Pons (tissue), 1 donor: ENCODE results near the gene ABHD12.
A peak's percentile ranks its signal among the peaks of the same experiment; 100 is the strongest.
"Not testable (repeated sequence)": the region's sequence is repeated elsewhere in the genome, so short reads cannot be mapped to it uniquely, and the experiment has no call there.

ENCODE experiments used
- DNase-seq: peaks from one replicate; pipeline ENCODE4 v3.0.0-alpha.2; 2016; ENCODE audit warnings: low spot score

Gene ABHD12

DNA sequence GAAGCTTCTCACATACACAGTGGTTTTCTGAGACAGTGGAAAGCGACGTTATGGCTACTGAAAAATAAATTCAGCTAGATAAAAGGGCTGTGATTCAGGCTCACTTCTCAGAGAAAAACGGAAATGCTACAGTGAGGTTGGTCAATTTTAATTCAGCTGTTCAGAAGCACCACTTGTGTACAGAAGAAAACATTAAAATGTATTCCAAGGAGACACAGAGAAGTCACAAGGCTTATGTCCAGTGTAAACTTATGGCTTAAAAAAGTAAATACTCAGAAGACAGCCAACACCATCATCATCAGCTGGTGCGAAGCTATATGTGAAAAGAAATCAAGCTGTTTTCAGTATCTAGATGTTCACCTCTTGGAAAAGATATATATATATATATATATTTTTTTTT, 68.6 kb downstream of the ABHD12 start:
- DNase-seq, result no peak

DNA sequence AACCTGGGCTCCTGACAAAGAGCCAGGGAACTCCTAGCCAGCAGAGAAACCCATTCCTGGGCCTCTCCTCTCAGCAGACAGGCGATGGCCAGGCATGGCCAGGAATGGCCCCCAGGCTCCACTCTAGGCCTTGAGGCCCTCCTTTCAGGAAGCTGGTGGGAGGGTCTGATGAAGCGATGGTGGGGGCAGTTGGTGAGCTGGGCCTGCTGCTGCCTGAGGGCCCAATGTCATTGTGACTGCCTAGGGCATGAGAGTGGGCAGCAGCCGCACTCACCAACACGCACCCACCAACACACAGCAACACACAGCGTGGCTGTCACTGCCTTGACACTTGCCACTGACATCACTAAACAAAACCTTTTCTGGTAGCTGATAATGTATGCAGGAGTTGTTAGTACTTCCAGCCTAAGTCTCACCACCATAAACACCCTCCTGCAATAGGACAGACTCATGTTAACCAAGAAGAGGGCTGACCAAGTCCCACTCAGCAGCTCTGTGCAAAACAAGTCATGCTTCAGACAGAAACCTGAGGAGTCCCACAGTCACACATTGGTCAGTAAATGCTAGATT, 69.3 kb downstream of the ABHD12 start:
- DNase-seq, result no peak

DNA sequence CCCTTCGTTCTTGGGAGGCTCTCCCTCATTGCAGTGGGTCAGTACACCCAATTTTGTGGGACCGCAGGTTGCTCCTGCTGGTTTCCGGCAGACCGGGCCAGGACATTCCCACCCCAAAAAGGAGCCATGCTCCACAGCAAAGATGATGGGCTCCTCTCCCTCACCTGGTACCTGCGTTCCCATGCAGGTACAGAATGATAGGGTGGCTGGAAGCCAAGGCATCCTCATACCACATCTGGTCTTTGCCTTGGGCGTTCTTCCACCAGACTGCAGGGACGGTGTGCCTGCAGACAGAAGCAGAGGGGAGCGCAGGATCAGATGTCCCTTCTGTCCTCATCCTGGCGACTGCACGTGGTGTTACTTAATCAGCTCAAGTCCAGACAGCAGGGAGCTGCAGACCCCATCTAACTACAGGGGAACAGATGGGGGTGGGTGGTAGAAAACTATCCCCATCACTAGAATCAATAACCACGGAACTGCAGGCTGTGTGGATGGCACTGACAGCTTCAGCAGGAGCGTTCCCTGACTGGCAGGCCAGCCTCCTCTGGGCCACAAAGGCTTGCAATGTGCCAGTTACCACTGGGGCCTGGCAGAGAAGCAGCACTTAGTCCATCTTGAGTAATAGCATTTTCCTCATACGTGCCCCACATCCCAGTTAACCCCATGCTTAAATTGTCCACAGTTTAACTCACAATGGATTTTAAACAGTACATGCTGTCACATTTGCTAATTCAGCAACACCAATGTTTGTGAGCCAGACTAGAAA, 70.4 kb downstream of the ABHD12 start:
- peak; percentile 72 for DNase-seq

DNA sequence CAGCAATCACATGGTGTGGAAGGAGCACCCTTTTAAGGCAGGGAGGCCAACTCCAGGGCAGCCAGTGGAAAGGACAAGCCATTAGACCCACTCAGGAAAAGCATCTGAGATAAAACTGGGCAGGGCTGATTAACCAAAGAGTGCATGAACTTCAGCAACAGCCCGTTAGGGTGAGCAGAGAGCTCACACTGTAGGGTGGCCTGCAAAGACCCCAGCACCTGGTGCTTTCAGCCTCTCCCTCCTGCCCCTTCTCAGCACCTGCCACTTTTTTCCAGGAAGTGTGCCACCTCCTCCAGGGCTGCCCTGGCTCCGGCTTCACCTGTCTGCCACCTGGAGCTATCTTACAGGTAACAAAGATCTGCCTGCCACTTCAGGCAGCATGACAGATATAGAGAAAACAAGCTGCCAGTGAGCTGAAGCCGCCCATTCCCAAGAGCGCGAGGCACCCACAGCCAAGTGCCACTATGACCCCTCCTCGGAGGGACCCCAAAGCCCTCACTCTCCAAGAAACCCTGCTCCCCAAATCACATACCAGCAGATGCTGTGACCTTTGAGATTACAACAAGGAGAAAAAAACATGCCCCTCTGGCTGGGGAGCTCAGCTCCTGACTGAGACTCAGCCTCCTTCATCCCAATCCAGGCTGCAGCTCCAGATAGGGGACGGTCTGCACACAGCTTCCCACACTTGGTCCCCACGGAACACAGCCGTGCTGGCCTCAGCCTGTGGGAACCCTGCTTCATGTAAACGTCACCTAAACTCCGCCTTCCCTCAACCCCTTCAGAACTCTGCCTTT, 71.2 kb downstream of the ABHD12 start:
- peak; percentile 60 for DNase-seq

DNA sequence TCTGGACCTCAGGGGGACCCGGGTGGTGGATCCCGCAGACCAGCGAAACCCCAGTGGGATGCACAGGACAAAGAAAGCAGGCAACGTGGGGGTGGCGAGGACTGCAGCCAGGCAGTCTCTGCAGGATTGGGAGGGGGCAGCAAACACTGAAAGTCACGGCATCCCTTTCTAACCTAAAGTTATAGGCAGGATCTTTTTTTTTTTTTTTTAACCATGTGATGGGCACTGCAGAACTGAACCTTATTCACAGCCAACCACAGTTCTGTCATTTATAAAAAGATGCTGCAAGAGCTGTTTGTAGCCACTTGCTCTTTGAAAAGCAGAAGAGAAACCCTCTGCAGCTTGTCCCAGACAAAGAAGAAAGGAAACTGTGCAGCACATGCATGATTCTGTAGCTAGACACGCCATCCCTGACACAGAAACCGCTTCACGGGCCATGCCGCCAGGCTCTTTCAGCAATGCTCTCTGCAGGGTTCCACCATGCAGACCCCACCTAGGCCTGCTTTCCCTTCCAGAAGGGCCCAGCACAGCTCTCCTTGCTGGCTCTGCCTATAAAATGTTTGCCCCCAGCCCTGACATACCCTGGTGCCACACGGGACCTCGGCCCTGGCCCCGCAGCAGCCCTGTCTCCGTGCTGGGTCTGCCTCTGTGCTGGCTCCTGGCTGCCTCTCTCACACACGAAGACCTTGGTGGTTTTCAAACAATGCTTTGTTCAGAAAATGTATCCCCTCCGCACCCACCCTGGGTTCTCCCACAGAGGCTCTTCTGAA, 72.0 kb downstream of the ABHD12 start:
- DNase-seq, result peak; percentile 89

DNA sequence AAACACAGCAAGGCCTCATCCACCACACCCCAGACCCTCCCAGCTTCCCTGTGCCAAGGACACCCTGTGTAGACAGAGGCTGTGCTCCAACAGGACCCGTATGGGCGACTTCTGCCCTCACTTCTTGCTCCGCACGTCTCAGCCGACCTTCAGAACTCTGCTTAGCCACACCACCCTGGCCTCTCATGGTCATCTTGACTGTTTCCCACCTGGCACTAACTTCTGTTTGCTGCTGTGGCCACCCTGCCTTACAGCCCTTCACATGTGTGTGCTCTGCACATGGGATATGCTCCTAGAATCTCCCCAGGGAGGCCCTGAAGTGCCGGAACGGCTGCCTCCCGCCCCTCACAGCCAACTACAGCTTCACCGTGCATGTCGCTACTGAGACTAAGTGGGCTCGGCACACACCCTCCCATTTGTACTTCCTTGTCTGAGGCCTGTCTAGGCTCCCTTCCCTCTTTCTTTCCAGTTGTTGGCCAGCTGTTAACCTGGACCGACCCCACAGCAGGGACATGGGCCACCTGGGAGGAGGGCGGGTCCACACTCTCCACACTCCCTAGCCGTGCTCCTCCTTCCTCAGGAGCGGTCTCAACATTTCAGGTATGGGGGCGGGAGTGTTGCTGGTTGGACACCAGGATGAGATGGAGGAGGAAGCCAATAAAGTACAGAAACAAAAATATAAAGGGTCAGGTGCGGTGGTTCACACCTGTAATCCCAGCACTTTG, 73.1 kb downstream of the ABHD12 start:
- DNase-seq, result no peak

DNA sequence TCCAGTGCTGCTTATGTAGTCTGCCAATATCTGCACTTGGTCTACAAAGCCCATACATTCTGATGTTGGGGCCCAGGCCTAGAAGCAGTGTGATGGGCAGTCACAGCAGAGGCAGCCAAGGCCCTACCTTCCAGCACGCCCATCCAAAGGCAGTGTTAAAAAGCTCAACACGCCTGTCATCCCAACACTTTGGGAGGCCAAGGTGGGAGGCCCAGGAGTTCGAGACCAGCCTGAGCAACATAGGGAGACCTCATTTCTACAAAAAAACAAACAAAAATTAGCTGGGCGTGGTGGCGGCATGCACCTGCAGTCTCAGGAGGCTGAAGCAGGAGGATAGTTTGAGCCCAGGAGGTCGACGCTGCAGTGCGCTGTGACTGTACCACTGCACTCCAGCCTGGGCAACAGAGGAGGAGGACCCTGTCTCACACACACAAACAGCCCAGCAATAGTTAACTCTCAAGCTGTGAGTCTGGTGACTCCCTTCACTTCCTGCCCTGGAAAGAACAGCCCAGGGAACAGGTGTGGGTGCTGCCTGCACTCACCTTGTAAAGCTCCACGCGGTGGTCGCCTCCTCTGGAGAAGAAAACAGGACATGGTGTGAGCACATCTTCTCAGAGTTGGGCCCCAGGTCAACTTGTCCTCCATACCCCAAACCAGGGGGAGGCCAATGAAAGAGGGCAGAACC, 74.0 kb downstream of the ABHD12 start:
- no peak for DNase-seq

DNA sequence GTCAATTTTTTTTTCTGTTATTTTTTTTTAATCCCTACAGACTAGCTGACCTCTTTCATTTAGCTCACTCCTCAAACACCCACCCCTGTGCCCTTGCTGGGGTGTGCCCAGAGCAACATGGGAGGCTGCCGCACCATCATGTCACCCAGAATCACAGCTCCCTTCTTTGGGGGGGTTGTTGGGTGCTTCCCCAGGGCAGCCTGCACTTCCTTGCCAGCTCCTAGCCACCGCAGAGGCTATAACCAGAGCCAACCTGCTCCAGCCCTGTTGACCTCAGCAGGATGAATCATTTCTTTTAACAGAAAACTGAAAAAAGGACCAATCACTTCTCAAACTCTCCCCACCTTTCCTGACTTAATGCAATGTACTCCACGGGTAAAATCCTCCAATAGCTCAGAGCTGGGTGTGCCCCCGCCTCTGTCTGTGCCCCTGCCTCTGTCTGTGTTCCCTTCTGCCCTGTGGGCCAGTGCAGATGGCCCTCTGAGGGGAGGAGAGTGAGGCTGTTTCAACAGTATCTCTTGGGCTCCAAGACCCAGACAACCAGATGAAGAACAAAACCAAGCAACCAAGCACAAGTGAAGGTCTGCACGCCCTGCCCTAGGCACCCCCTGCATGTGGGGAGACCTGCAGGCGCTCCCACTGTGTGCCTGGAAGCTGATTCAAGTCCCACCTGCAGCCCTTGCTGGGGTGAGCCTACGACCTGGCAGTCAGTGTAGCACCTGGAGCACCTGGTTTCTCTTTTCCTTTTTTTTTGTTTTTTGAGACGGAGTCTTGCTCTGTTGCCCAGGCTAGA, 75.0 kb downstream of the ABHD12 start:
- DNase-seq, result no peak

DNA sequence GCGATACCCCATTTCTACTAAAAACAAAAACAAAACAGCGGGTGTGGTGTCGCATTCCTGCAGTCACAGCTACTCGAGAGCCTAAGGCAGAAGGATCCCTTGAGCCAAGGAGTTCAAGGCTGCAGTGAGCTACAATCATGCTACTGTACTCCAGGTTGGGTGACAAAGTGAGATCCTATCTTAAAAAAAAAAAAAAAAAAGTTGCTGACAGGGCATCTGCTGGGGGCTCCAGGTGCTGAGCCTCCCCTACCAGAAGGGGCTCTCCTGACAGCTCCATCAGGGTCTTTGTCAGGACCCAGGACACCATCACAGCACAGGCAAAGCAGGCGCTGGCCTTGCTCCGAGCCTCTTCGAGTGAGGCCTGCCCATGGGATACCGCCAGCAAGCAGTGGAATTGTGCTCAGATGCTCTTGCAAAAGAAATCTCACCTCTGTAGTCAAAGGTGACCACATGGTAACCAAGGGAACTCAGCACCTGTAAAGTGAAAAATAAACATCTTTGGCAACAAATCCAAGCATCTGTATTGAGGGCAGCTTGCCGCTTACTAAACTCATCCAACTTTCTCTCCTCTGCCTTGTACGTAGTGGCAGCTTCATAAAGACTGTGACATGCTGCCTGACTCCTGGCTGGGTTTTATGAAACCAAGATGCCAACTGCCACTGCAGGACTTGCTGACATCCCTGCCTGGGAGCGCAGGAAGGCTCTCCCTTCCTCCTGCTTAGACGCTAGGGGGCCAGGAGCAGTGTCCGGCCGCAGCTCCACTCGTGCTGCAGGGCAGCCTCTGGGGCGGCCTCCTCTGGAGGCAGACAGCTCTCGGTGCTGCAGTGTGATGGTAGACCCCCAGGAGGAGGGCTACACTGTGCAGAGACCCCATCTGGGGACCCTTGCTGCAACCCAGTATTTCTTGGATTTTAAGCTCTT, 75.9 kb downstream of the ABHD12 start:
- DNase-seq, result no peak

DNA sequence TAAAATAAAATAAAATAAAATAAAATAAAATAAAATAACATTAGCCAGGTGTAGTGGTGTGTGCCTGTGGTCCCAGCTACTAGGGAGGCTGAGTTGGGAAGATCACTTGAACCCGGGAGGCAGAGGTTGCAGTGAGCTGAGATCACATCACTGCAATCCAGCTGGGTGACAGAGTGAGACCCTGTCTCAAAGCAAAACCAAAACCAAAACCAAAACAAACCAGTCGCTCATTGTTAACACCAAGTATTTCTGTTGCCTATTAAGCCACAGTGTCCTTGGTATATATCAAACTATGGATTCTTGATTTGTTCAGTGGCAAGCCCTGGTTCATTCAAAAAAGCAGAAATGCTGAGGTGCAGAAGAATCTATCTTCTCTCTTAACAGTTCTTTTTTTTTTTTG, 77.0 kb downstream of the ABHD12 start:
- DNase-seq, result no peak

DNA sequence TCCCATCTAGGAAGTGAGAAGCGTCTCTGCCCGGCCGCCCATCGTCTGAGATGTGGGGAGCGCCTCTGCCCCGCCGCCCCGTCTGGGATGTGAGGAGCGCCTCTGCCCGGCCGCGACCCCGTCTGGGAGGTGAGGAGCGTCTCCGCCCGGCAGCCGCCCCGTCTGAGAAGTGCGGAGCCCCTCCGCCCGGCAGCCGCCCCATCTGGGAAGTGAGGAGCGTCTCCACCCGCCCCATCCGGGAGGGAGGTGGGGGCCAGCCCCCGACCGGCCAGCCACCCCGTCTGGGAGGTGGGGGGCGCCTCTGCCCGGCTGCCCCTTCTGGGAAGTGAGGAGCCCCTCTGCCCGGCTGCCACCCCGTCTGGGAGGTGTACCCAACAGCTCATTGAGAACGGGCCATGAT, 77.9 kb downstream of the ABHD12 start:
- not testable (repeated sequence) for DNase-seq

DNA sequence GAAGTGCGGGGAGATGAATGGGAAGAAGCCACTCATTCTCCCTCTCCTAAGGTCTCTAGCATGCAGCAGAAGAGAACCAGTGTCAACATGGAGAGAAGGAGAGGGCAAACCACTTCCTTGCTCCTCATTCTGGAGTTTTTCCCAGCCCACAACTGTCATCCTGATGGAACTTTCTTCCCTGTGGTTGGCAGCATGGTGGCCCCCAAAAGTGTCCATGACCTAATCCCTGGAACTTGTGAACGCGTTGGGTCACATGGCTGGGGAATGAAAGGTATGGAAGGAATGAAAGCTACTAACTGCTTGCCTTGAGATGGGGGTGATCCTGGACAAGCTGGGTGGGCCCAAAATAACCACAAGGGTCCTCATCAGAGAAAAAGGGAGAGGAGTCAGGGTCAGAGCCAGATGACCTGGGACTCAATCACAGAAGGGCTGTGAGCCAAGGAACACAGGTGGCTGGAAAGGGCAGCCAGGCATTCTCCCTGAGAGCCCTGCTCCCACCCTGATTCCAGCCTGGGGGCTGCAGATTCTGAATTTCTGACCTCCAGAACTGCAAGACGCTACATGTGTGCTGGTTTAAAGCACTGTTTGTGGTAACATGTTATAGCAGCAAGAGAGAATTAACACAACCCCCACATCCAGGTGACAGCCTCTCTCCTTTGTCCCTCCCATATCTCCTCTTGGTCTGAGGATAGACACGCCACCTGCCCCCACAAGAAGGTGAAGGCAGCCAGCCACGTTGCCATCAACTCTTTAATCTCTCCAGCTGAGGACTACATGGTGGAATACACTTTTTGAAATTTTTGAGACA, 79.5 kb downstream of the ABHD12 start:
- no peak for DNase-seq

DNA sequence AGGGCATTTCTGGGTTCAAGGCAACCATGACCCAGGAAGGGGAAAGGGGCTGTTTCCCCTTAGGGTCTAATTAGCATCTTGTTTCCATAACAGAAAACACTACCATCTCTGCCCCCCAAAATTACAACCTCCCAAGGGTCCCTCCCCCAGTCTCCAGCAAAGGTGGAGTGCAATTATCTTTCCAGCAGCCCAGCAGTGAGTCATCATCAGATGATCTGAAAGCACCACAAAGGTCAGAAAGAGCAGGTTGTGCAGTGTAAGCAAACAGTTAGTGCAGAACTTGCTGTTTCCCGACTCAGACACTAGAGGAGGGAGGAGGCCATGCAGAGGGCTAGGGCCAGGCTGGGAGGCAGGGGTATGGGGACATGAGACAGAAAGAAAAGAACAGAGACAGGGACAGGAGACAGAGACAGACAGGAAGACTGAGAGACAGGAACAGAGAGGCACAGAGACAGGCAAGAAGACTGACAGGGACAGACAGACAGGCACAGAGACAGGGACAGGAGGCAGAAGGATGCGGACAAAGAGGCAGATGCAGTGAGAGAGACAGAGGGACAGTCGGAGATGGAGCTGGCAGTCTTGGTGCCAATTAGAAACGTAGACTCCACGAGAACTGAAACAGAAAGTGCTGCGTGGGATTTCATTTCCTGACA, 80.2 kb downstream of the ABHD12 start:
- peak; percentile 88 for DNase-seq

DNA sequence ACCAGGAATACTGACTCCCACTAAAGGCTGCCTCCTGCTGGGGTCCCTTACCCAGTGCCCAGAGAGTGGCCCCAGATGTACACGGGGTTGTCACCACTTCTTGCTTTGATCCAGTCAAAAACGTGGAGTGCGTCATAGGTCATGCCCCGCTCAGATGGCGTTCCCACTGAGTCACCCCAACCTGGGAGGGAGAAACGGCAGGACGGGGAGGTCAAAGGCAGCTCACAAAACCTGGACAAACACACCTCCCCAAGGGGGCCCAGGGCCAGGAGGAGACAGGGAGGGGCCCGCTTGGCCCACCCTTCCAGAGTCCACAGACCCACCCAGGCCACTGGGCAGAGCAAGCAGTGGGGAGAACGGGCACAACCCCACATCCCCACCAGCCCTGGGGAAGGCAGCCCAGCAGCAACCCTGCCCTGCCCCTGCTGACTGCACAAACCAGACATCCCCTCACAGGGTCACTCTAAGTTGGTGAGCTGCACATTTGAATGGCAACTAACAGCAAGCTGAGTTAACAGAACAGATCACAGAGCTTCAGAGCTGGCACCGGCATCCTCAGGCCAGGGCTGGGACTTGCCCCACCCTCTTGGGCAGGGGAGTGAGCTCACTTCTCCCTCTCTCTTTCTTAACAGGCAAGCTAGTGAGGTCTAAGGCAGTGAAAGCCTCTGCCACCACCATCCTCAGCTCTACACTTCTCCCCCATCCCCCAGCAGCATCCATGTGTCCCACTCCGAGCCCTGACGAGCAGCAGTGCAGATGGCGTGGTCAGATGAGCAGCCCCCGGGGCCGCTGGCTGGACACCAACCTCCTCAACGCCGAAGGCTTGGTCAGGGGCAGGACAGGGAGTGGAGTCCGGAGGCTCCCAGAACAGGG, 81.0 kb downstream of the ABHD12 start:
- no peak for DNase-seq

DNA sequence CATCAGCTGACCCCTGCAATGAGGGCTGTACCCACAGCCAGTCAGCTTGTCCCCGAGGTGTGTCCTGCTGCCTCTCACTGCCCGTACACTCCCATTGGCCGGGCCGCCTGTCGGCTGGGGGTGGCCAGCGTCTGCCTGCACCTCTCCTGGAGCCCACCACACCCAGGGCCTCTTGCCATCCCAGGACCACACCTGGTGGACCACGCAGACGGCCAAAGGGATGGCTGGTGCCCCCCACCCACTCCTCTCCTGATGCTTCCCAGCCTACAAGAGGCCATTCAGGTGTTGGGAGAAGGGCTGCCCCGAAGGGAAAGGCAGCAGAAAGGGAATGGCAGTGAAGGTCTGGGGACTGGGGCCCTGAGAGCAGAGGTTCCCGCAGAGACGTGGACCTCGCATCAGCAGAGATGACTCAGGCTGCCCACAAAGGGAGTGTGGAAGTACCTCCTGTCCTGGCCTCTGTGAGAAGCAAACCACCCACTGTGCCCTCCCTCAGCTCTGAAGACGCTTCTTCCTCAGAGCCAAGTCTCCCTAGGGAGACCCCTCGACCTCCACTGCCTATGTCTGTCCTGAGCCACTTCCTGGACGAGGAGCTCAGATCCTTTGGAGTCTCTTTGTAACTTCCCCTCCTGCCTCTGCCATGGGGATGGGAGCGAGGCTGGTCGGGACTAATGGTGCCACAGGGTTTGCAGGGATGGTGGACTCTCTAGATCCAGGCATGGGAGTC, 81.8 kb downstream of the ABHD12 start:
- no peak for DNase-seq

DNA sequence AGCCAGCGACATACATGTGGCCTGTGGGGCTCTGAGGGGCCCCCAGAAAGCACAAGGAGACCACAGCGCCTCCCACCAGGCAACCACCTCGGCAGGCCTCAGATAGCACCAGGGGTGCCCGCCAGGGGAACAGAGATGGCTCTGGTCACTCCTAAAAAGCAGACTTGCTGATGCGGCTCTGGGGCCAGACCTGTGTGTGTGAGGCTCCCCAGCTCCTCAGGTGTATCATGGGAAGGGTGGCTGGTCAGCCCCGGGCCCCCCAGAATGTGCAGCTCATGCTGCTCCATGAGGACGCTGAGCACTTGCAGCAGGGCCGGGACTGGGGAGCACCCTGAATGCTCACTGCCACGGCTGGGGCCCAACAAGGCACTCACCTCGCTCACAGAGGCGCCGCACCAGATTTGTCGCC, 82.5 kb downstream of the ABHD12 start:
- no peak for DNase-seq
